Measurements from ENCODE around the gene PCSK6.

The PCSK6 gene

GRCh38 chr15:101266034-101266433, 223.5 kb downstream of the PCSK6 start:
- TF ChIP-seq CTCF (conservative IDR thresholded peaks at IDR 0.05; ENCODE audit: low read depth, low read length) = no peak
- H3K4me3 ChIP-seq (ENCODE audit: low read depth, low read length) = no peak overlapping the region
- peak; percentile 38 for DNase-seq (ENCODE audit: low read depth)

- DNase-seq (ENCODE audit: low read depth) = peak; percentile 61
- no peak for TF ChIP-seq CTCF (conservative IDR thresholded peaks at IDR 0.05; ENCODE audit: low read depth, low read length)
- H3K4me3 ChIP-seq (ENCODE audit: low read depth, low read length) = no peak overlapping the region
These were observed 224.4 kb downstream of the PCSK6 start for GRCh38 chr15:101264911-101265641.

- no peak overlapping the region for H3K4me3 ChIP-seq (ENCODE audit: low read depth, low read length)
- peak; percentile 66 for DNase-seq (ENCODE audit: low read depth)
- TF ChIP-seq CTCF (conservative IDR thresholded peaks at IDR 0.05; ENCODE audit: low read depth, low read length) = no peak
These were observed 225.5 kb downstream of the PCSK6 start for GRCh38 chr15:101264011-101264410.

- no peak for DNase-seq (ENCODE audit: low read depth)
- H3K4me3 ChIP-seq (ENCODE audit: low read depth, low read length) = no peak overlapping the region
- TF ChIP-seq CTCF (conservative IDR thresholded peaks at IDR 0.05; ENCODE audit: low read depth, low read length) = no peak
These were observed 227.0 kb downstream of the PCSK6 start for GRCh38 chr15:101262551-101262950.

- peak; percentile 90 for DNase-seq (ENCODE audit: low read depth)
- TF ChIP-seq CTCF (conservative IDR thresholded peaks at IDR 0.05; ENCODE audit: low read depth, low read length) = peak; percentile 88
- H3K4me3 ChIP-seq (ENCODE audit: low read depth, low read length) = no peak overlapping the region
These were observed 231.0 kb downstream of the PCSK6 start for GRCh38 chr15:101258238-101259144.

- no peak for DNase-seq (ENCODE audit: low read depth)
- peak; percentile 49 for TF ChIP-seq CTCF (conservative IDR thresholded peaks at IDR 0.05; ENCODE audit: low read depth, low read length)
- no peak overlapping the region for H3K4me3 ChIP-seq (ENCODE audit: low read depth, low read length)
These were observed 232.8 kb downstream of the PCSK6 start for GRCh38 chr15:101256757-101257156.
